Measurements from ENCODE around the gene RAPGEF6.
A peak's percentile ranks its signal among the peaks of the same experiment; 100 is the strongest.
"Not testable (repeated sequence)": the region's sequence is repeated elsewhere in the genome, so short reads cannot be mapped to it uniquely, and the experiment has no call there.

Gene RAPGEF6

GRCh38 chr5:131382407-131383395, 252.3 kb downstream of the RAPGEF6 start:
- peak; percentile 66 for DNase-seq

- no peak for DNase-seq
Observed at GRCh38 chr5:131381777-131382176, 253.3 kb downstream of the RAPGEF6 start.

GRCh38 chr5:131381021-131381420, 254.0 kb downstream of the RAPGEF6 start:
- no peak for DNase-seq

GRCh38 chr5:131380238-131380637, 254.8 kb downstream of the RAPGEF6 start:
- DNase-seq: not testable (repeated sequence)

GRCh38 chr5:131379723-131380122, 255.3 kb downstream of the RAPGEF6 start:
- DNase-seq: no peak

- DNase-seq: no peak
Observed at GRCh38 chr5:131378721-131379541, 256.1 kb downstream of the RAPGEF6 start.

GRCh38 chr5:131377785-131378325, 257.2 kb downstream of the RAPGEF6 start:
- no peak for DNase-seq

- DNase-seq: no peak
Observed at GRCh38 chr5:131377346-131377745, 257.7 kb downstream of the RAPGEF6 start.

- no peak for DNase-seq
Observed at GRCh38 chr5:131375351-131375750, 259.7 kb downstream of the RAPGEF6 start.

Measured in NCI-H1436 (cell line).